ENCODE measurements around the gene DUSP1. TPM values are rescaled to one million over a fixed set of nuclear protein-coding genes. Genes with fewer than 3 reads are reported as not detected.

Gene DUSP1
- total RNA-seq, 2 donors from 2014 or later = 445 to 1,411 TPM

- peak; percentile 43 for DNase-seq (ENCODE audit: low spot score)
- intact Hi-C loops (cut with DNase I) = no loop called here
These were observed 19.1 kb downstream of the DUSP1 start for GRCh38 chr5:172751761-172752510.

GRCh38 chr5:172749881-172750633 lies 20.9 kb downstream of the DUSP1 start:
- DNase-seq (ENCODE audit: low spot score) = peak; percentile 89
- intact Hi-C loops (cut with DNase I) = no loop called here

GRCh38 chr5:172749076-172749475 lies 21.9 kb downstream of the DUSP1 start:
- no peak for DNase-seq (ENCODE audit: low spot score)
- intact Hi-C loops (cut with DNase I) = no loop called here

DNA sequence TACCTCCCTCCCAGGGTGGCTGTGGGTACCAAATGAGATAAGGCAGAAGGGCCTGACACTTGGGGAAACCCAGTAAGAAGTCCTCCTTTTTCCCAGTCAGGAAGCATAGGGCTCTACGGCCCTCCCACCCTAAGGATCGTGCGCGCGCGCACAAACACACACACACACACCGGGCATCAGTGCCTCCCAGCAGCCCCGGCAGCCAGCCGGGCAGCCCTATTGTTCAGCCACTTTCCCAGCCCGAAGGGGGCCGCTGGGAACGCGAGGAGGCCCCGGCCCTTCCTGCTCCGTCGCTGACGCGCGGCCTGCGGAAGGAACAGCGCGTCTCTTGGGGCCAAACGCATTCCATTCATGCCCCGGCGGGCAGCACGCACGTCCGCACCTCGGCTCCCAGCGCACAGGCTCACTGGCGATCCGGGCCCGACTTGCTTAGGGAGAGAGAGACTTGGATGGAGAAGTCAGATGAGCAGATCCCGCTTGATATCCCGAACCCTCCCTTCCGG lies 22.6 kb downstream of the DUSP1 start:
- intact Hi-C loops (cut with DNase I) = no loop called here
- DNase-seq (ENCODE audit: low spot score) = peak; percentile 94

DNA sequence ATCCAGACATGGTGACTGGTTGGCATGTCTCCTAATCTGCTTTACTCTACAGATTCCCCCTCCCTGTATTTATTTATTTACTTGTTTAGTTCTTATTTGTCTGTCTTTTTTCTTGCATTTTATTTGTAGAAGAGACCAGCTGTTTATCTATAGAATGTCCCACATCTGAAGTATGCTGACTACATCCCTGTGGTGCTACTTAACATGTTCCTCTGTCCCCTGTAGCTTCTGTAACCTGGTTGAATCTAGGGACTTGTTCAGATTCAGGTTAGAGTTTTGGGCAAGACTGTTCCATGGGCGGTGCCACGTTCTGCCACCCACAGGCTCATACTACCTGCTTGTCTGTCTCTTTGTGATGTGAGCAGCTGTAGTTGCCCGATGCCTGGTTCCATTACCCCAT lies 23.5 kb downstream of the DUSP1 start:
- intact Hi-C loops (cut with DNase I) = no loop called here
- DNase-seq (ENCODE audit: low spot score) = peak; percentile 37

DNA sequence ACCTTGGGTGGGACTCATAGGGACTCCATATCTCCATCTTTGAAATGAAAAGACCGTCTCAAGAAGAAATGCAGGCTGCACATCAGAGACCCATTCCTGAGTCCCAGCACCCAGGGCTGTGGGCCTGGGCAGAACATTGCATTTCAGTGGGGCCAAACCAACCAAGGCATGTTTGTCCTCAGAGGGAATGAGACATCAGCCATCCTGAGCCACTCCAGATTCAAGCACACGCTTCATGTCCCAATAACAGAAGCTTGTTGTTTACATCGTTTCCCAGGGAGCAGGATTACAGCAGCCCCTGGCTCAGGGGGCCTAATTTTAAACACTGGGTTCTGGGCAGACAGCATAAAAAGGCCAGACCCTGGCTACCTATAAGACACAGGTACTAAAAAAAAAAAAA lies 24.3 kb downstream of the DUSP1 start:
- DNase-seq (ENCODE audit: low spot score) = peak; percentile 32
- intact Hi-C loops (cut with DNase I) = no loop called here

DNA sequence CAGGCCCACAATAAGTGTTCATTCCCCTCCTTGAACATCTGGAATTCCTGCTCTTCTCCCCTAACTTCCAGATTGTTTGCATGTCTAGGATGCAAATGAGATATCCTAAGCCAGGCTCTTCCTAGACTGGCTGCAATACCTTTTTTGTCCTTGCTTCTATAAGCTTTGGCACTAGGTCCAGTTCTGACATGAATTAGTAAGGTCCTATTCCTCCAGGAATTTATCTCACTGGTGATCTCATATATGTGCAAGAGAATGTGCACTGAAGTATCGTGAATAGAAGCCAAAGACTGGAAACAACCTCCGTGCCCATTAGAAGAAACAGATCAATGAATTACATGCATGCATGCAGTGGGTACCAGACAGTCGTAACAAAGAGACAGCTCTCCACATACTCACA lies 25.2 kb downstream of the DUSP1 start:
- no peak for DNase-seq (ENCODE audit: low spot score)
- intact Hi-C loops (cut with DNase I) = no loop called here

DNA sequence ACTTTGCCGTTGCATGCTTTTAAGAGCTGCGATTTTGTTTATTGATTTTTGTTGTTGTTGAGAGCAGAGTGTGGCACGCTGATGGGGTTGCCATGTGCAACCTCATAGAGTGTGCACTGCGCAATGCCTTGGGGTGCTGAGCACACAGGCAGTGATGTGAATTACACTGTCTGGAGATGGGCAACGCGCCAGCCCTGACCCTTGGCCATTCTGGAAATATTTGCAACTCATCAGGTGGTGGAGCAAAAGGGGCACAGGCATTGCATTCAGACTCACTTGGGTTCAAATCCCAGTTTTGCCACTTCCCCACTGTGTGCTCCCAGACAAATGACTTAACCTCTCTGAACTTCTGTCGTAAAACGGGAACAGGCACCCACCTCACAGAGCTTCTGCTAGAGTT lies 25.6 kb downstream of the DUSP1 start:
- intact Hi-C loops (cut with DNase I) = no loop called here
- peak; percentile 75 for DNase-seq (ENCODE audit: low spot score)

- peak; percentile 66 for DNase-seq (ENCODE audit: low spot score)
These were observed 26.6 kb downstream of the DUSP1 start for GRCh38 chr5:172744123-172745104.

GRCh38 chr5:172743112-172743959 lies 27.7 kb downstream of the DUSP1 start:
- intact Hi-C loops (cut with DNase I) = no loop called here
- no peak for DNase-seq (ENCODE audit: low spot score)

More at GRCh38 chr5:172744123-172745104, 26.6 kb downstream of the DUSP1 start:
- intact Hi-C loops (cut with DNase I) = no loop called here

DNA sequence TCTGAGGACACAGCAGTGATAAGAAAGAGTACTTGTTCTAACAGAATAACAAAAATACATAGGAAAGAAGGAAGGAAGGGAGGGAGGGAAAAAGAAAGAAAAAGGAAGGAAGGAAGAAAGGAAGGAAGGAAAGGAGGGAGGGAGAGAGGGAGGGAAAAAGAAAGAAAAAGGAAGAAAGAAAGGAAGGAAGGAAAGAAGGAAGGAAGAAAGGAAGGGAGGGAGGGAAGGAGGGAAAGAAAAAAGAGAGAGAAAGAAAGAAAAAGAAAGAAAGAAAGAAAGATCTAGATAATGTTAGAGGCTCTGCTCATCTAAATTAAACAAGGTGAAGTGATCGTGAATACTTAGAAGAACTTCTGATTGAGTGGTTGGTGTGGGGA lies 29.8 kb downstream of the DUSP1 start:
- no peak for DNase-seq (ENCODE audit: low spot score)
- intact Hi-C loops (cut with DNase I) = no loop called here

DNA sequence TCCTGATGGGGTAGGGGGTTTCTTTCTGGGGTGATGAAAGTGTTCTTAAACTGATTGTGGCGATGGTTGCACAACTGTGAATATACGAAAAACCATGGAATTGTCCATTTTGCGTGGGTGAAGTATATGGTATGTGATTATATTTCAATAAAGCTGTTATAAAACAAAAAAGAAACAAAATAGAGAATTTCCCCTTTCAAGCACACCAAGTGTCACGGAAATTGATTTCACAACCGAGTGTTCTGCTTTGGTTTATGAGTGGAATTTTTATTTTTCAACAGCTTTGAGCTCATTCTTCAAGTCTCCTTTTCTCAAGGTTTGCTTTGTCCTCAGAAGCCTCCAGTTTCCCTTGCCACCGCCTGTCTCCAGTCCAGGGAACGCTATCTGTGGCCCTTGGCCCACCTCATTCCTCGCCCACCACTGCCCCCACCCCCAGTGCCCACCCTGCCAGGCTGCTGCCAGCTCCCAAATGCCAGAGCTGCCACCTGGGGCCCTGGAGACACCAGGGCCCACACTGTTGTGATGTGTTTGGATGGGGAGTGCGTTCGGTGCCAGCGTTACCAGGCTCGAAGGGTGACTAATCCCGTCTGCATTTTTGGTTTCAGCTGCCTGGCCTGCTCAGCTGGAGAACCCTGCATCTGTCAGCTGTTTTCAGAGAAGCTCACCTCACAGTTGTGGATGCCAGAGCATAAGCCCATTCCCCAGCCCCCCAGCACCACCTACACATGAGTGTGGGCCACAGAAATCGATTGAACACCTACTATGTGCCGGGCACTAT lies 30.4 kb downstream of the DUSP1 start:
- intact Hi-C loops (cut with DNase I) = no loop called here
- peak; percentile 93 for DNase-seq (ENCODE audit: low spot score)

DNA sequence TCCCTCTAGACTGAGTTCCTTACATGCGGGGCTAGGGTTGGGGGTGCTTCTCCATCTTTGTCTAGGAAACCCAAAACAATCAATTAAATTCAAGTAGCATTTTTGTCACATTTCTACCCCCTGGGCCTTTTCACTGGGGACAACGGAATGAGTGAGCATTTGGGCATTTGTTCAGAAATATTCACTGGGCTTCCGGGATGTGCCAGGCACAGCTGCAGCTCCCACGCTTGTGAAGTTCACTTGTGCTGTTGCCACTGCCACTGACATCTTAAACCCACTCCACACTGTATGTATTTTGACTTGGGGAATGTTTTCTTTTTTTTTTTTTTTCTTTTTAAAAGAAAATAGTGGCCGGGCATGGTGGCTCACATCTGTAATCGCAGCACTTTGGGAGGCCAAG lies 31.6 kb downstream of the DUSP1 start:
- intact Hi-C loops (cut with DNase I) = no loop called here
- no peak for DNase-seq (ENCODE audit: low spot score)

DNA sequence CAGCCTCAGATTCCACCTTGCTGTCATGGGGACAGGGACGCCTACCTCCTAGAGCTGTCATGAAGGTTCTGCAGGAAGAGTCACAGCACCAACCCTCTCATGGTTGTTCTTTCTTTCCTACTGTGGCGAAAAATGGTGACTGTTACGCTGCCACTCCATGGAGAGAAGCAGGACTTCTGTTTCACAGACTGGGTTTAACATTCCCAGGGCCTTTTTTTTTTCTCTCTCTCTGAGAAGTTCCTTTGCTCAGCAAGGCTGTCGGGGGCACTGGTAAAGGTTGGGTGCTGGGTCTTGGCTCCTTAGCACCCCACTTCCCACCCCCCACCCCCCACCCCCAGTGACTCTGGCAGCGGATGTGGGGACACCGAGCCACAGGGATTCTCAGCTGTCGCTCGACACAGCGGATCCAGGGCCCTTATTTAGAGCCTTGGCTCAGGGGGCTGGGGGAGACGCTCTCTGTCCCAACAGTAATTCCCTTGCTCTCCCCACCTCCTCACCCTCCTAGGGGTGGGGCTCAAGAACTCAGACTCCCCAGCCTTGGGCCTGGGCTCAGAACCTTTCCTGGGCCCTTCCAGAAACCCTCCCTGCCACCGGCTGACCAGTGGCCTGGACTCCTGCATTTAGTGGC lies 34.4 kb downstream of the DUSP1 start:
- no peak for DNase-seq (ENCODE audit: low spot score)
- intact Hi-C loops (cut with DNase I) = no loop called here

GRCh38 chr5:172735141-172735831 lies 35.7 kb downstream of the DUSP1 start:
- intact Hi-C loops (cut with DNase I) = no loop called here
- peak; percentile 62 for DNase-seq (ENCODE audit: low spot score)

- intact Hi-C loops (cut with DNase I) = no loop called here
- no peak for DNase-seq (ENCODE audit: low spot score)
These were observed 37.0 kb downstream of the DUSP1 start for GRCh38 chr5:172733974-172734346.
